Esophagus squamous epithelium (tissue), 5 donors: ENCODE measurements around the gene AIFM1. TPM values are rescaled to one million over a fixed set of nuclear protein-coding genes. Genes with fewer than 3 reads are reported as not detected.
A peak's percentile ranks its signal among the peaks of the same experiment; 100 is the strongest.

Experiments used
- DNase-seq: peaks from one replicate; lab custom pipeline; 2025; lab: John Stamatoyannopoulos, UW
- H3K27ac ChIP-seq, 4 donors: fragments of 200-600 bp; sonication (generic); one replicate each; pipeline ENCODE4 v1.5.1; 2016 to 2019; ENCODE audit warnings: mild to moderate bottlenecking in 1 of 4
- H3K27me3 ChIP-seq, 4 donors: fragments of 200-600 bp; sonication (generic); 1 replicate in 3 of 4; 2 replicates in 1 of 4; pipeline versions ENCODE4 v1.5.1 to v1.6.0; 2017 to 2021; ENCODE audit warnings: antibody characterized with exemption in 1 of 4
- H3K36me3 ChIP-seq, 3 donors: fragments of 200-600 bp; sonication (generic); one replicate each; pipeline ENCODE4 v1.5.1; 2016 to 2019
- H3K4me1 ChIP-seq, 3 donors: fragments of 200-600 bp; sonication (generic); one replicate each; pipeline ENCODE4 v1.5.1; 2017 to 2019
- H3K4me3 ChIP-seq, 4 donors: fragments of 200-600 bp; sonication (generic); 1 replicate in 3 of 4; 2 replicates in 1 of 4; pipeline ENCODE4 v1.5.1; 2016 to 2019; ENCODE audit warnings: mild to moderate bottlenecking in 2 of 4, moderate library complexity in 1 of 4
- H3K9me3 ChIP-seq, 3 donors: fragments of 200-600 bp; sonication (generic); one replicate each; pipeline ENCODE4 v1.5.1; 2016 to 2019
- CTCF ChIP-seq, 6 experiments: fragments of 450-650 bp in 4 of 6; fragments of 200-600 bp in 2 of 6; sonication (generic) in 2 of 6; IDR thresholded peaks; one replicate each; pipeline ENCODE4 v1.5.1; 2016 to 2019; ENCODE audit warnings: antibody characterized with exemption in 6 of 6, mild to moderate bottlenecking in 4 of 6, moderate library complexity in 4 of 6
- POLR2A ChIP-seq, 4 donors: fragments of 450-650 bp; IDR thresholded peaks; one replicate each; pipeline ENCODE4 v1.6.1; 2017; ENCODE audit warnings: antibody characterized with exemption in 4 of 4, mild to moderate bottlenecking in 4 of 4, moderate library complexity in 3 of 4
- WGBS, 2 donors: methylation state at CpG; one replicate each; pipeline ENCODE4 v1.1.5; 2018; 5-methylcytosine and 5-hydroxymethylcytosine counted together
- intact Hi-C: fragments of 100-400 bp; cut with DNase I; formaldehyde crosslinking; loops from one replicate; pipeline ENCODE4 v1.15.0; 2022
- total RNA-seq, 4 donors: library from RNA; depleted of rRNA; stranded (reverse); fragments of >200 nt; gene quantifications; one replicate each; pipeline ENCODE4 v1.1.0, GENCODE V29; 2016
- donor health status: DM: yes; HTN: yes; CAD: no.

The AIFM1 gene
- total RNA-seq, 4 donors from 2014 or later = 10.9 to 23.1 (median 17.0) TPM

GRCh38 chrX:130095249-130096030 is 70.2 kb downstream of the AIFM1 start:
- intact Hi-C loops = no loop called here
- Histone ChIP-seq H3K4me3 (no peak overlapping the region), H3K9me3 (no peaks in the 10 kb centered on the region), H3K4me1 (peaks cover 5 to 55% (median 26%) of the 10 kb centered on the region in 3 donors), H3K27me3 (no peaks in the 10 kb centered on the region), H3K36me3 (no peaks in the 10 kb centered on the region), H3K27ac (no peak overlapping the region)
- 70 to 82% methylated on average over 3 to 6 of the region's 6 CpGs for WGBS, 2 donors
- TF ChIP-seq POLR2A (IDR thresholded peaks at IDR 0.05) = no peak
- no peak for TF ChIP-seq CTCF (IDR thresholded peaks at IDR 0.05)
- DNase-seq = no peak

GRCh38 chrX:130094696-130095095 is 70.9 kb downstream of the AIFM1 start:
- Histone ChIP-seq H3K9me3 (no peaks in the 10 kb centered on the region), H3K27ac (no peak overlapping the region), H3K27me3 (no peaks in the 10 kb centered on the region), H3K4me1 (peaks cover 5 to 47% (median 19%) of the 10 kb centered on the region in 3 donors), H3K4me3 (no peak overlapping the region), H3K36me3 (no peaks in the 10 kb centered on the region)
- TF ChIP-seq POLR2A (IDR thresholded peaks at IDR 0.05) = no peak
- DNase-seq = no peak
- 67 to 87% methylated on average over 2 to 6 of the region's 8 CpGs for WGBS, 2 donors
- intact Hi-C loops = no loop called here

- WGBS, 2 donors = 68 to 82% methylated on average over 2 of the region's 2 CpGs
- Histone ChIP-seq H3K27me3 (no peaks in the 10 kb centered on the region), H3K36me3 (no peaks in the 10 kb centered on the region), H3K4me3 (no peak overlapping the region), H3K9me3 (no peaks in the 10 kb centered on the region), H3K4me1 (peaks cover 5 to 33% (median 7%) of the 10 kb centered on the region in 3 donors), H3K27ac (no peak overlapping the region)
- TF ChIP-seq POLR2A (IDR thresholded peaks at IDR 0.05) = no peak
- TF ChIP-seq CTCF (IDR thresholded peaks at IDR 0.05) = no peak
- no peak for DNase-seq
- intact Hi-C loops = no loop called here
Measured at GRCh38 chrX:130093271-130093670, 72.4 kb downstream of the AIFM1 start.

- H3K27me3 ChIP-seq = no peaks in the 10 kb centered on the region
- TF ChIP-seq POLR2A (IDR thresholded peaks at IDR 0.05) (no peak), CTCF (IDR thresholded peaks at IDR 0.05) (no peak)
- peak overlapping the region in 2 of 4 donors; percentile 48 to 50 for H3K27ac ChIP-seq
- 27% methylated on average over 2 of the region's 10 CpGs; no CpG with 5 or more reads in 1 of the 2 donors for WGBS, 2 donors
- H3K36me3 ChIP-seq = no peaks in the 10 kb centered on the region
- H3K4me3 ChIP-seq = peak overlapping the region in 1 of 4 donors; percentile 13
- H3K4me1 ChIP-seq = peaks cover 0 to 28% (median 0%) of the 10 kb centered on the region in 3 donors
- intact Hi-C loops = no loop called here
- H3K9me3 ChIP-seq = no peaks in the 10 kb centered on the region
- DNase-seq = peak; percentile 50
Measured at GRCh38 chrX:130091980-130092522, 73.6 kb downstream of the AIFM1 start.

- no peaks in the 10 kb centered on the region for H3K36me3 ChIP-seq
- H3K9me3 ChIP-seq = no peaks in the 10 kb centered on the region
- TF ChIP-seq CTCF (IDR thresholded peaks at IDR 0.05) (no peak), POLR2A (IDR thresholded peaks at IDR 0.05) (no peak)
- no peak overlapping the region for H3K27ac ChIP-seq
- WGBS, 2 donors = 80 to 81% methylated on average over 3 of the region's 3 CpGs
- intact Hi-C loops = no loop called here
- H3K4me3 ChIP-seq = no peak overlapping the region
- no peak for DNase-seq
- H3K27me3 ChIP-seq = no peaks in the 10 kb centered on the region
- peaks cover 0 to 43% (median 4%) of the 10 kb centered on the region in 3 donors for H3K4me1 ChIP-seq
Measured at GRCh38 chrX:130090364-130090763, 75.3 kb downstream of the AIFM1 start.
